ENCODE data around the gene HES6.
"Not testable (repeated sequence)": the region's sequence is repeated elsewhere in the genome, so short reads cannot be mapped to it uniquely, and the experiment has no call there.

HES6 gene

GRCh38 chr2:238282861-238283738 is 43.3 kb upstream of the HES6 start:
- 93 to 97% methylated on average over 14 to 16 of the region's 17 CpGs for WGBS, 2 experiments (ENCODE audit: insufficient coverage in 2 of 2)
- Histone ChIP-seq H3K4me1 (ENCODE audit: control insufficient read depth, insufficient read depth, low read length, poor library complexity, severe bottlenecking) (peaks cover 25% of the 10 kb centered on the region), H3K9me3 (ENCODE audit: control insufficient read depth, low read length) (no peaks in the 10 kb centered on the region), H3K36me3 (ENCODE audit: control insufficient read depth, insufficient read depth, low read length) (no peaks in the 10 kb centered on the region), H3K4me3 (ENCODE audit: extremely low read depth, insufficient read depth, low read length, poor library complexity, severe bottlenecking) (no peak overlapping the region), H3K27ac (ENCODE audit: low read depth, low read length, severe bottlenecking) (no peak overlapping the region)

DNA sequence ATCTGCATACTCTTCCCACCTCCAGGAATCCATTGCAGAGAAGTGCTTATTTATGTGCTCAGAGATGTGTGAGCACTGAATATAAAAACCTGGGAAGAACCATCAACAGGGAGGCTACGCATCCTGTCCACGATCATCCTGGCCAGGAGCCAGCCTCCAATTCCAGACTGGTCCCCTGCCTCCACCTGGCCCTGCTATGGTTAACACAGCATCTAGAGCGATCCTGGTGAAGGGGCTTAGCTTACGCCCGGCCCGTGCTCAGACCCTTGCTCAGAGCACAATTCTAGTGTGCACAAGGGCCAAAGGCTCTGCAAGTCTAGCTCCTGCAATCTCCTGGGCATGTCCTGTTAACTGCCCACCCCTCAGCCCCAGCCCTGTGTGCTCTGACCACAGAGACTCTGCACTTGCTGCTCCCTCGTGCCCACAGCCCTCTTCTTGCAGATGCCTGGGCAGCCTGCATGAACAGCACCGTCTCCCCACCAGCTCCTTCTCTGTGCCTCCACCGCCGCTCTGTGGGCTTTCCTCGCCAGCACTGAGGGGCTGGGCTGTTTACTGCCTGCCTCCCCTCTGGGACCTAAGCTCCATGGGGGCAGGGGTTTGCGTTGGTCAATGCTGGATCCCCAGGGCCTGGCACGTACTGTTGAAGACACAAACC is 42.1 kb upstream of the HES6 start:
- Histone ChIP-seq H3K36me3 (ENCODE audit: control insufficient read depth, insufficient read depth, low read length) (peaks cover 7% of the 10 kb centered on the region), H3K27ac (ENCODE audit: low read depth, low read length, severe bottlenecking) (no peak overlapping the region), H3K4me3 (ENCODE audit: extremely low read depth, insufficient read depth, low read length, poor library complexity, severe bottlenecking) (no peak overlapping the region), H3K9me3 (ENCODE audit: control insufficient read depth, low read length) (no peaks in the 10 kb centered on the region), H3K4me1 (ENCODE audit: control insufficient read depth, insufficient read depth, low read length, poor library complexity, severe bottlenecking) (peaks cover 20% of the 10 kb centered on the region)
- WGBS, 2 experiments (ENCODE audit: insufficient coverage in 2 of 2) = 90 to 97% methylated on average over 10 to 11 of the region's 13 CpGs

DNA sequence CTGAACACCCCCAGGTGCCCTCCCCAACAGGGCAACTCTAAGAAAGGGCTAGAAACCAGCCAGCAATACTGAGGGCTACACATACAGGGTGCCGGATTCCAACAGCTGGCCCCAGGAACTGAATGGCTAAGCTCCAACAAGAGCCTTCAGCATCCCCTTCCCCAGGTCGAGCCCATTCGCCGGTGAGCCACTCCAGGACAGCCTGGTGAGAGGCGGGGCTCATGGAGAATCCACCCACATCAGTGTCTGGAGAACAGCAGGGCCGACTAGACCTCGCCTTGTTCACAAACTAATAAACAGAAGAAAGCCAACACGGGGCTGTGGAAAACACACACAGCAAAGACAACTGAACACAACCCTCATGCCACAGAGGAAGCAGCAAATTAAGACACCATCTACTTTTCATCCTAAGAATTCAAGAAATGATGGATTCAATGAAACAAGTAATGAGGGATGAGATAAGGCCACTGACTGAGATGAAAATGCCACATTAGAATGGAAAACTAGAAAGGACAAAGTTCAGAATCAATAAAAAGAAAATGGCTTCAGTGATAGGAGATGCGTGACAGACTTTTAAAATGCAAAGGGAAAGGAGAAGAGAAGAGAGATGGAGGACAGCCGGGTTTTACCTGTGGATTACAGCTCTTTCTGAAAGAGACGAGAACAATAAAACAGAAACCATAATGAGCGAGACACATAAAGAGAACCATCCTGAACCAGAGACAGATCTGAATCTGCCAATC is 40.4 kb upstream of the HES6 start:
- peaks cover 3% of the 10 kb centered on the region for H3K4me1 ChIP-seq (ENCODE audit: control insufficient read depth, insufficient read depth, low read length, poor library complexity, severe bottlenecking)
- H3K27ac ChIP-seq (ENCODE audit: low read depth, low read length, severe bottlenecking) = no peak overlapping the region
- H3K36me3 ChIP-seq (ENCODE audit: control insufficient read depth, insufficient read depth, low read length) = peaks cover 22% of the 10 kb centered on the region
- WGBS, 2 experiments (ENCODE audit: insufficient coverage in 2 of 2) = 83 to 95% methylated on average over 6 to 12 of the region's 12 CpGs
- no peak overlapping the region for H3K4me3 ChIP-seq (ENCODE audit: extremely low read depth, insufficient read depth, low read length, poor library complexity, severe bottlenecking)
- no peaks in the 10 kb centered on the region for H3K9me3 ChIP-seq (ENCODE audit: control insufficient read depth, low read length)

DNA sequence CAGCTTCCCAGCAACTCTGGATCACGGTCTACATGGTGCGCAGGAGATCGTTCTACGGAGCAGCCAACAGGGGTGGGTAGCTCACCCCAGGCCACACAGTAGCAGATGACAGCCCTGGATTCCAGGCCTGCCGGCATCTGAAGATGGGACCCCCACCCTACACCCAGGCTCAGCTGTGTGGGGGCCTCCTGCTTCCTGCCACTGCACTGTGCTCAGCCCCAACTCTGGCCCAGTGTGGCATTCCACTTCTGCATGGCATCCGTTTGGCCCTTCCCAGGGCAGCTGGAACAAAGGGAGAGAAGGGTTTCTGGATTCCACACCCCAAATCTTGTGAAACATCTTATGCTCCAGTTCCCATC is 39.5 kb upstream of the HES6 start:
- Histone ChIP-seq H3K9me3 (ENCODE audit: control insufficient read depth, low read length) (no peaks in the 10 kb centered on the region), H3K4me3 (ENCODE audit: extremely low read depth, insufficient read depth, low read length, poor library complexity, severe bottlenecking) (no peak overlapping the region), H3K27ac (ENCODE audit: low read depth, low read length, severe bottlenecking) (no peak overlapping the region), H3K4me1 (ENCODE audit: control insufficient read depth, insufficient read depth, low read length, poor library complexity, severe bottlenecking) (no peaks in the 10 kb centered on the region), H3K36me3 (ENCODE audit: control insufficient read depth, insufficient read depth, low read length) (peaks cover 28% of the 10 kb centered on the region)
- 75 to 100% methylated on average over 3 to 5 of the region's 6 CpGs for WGBS, 2 experiments (ENCODE audit: insufficient coverage in 2 of 2)

- Histone ChIP-seq H3K36me3 (ENCODE audit: control insufficient read depth, insufficient read depth, low read length) (peaks cover 28% of the 10 kb centered on the region), H3K4me3 (ENCODE audit: extremely low read depth, insufficient read depth, low read length, poor library complexity, severe bottlenecking) (no peak overlapping the region), H3K27ac (ENCODE audit: low read depth, low read length, severe bottlenecking) (no peak overlapping the region), H3K4me1 (ENCODE audit: control insufficient read depth, insufficient read depth, low read length, poor library complexity, severe bottlenecking) (no peaks in the 10 kb centered on the region), H3K9me3 (ENCODE audit: control insufficient read depth, low read length) (no peaks in the 10 kb centered on the region)
- WGBS, 2 experiments (ENCODE audit: insufficient coverage in 2 of 2) = 88 to 91% methylated on average over 6 to 9 of the region's 9 CpGs
Observed at GRCh38 chr2:238278626-238279323, 38.9 kb upstream of the HES6 start.

- Histone ChIP-seq H3K4me3 (ENCODE audit: extremely low read depth, insufficient read depth, low read length, poor library complexity, severe bottlenecking) (no peak overlapping the region), H3K9me3 (ENCODE audit: control insufficient read depth, low read length) (no peaks in the 10 kb centered on the region), H3K36me3 (ENCODE audit: control insufficient read depth, insufficient read depth, low read length) (peaks cover 32% of the 10 kb centered on the region), H3K27ac (ENCODE audit: low read depth, low read length, severe bottlenecking) (no peak overlapping the region), H3K4me1 (ENCODE audit: control insufficient read depth, insufficient read depth, low read length, poor library complexity, severe bottlenecking) (no peaks in the 10 kb centered on the region)
- WGBS, 2 experiments (ENCODE audit: insufficient coverage in 2 of 2) = 79 to 83% methylated on average over 15 of the region's 15 CpGs
Observed at GRCh38 chr2:238277695-238278094, 37.9 kb upstream of the HES6 start.

GRCh38 chr2:238274152-238274865 is 34.5 kb upstream of the HES6 start:
- Histone ChIP-seq H3K4me1 (ENCODE audit: control insufficient read depth, insufficient read depth, low read length, poor library complexity, severe bottlenecking) (peaks cover 6% of the 10 kb centered on the region), H3K27ac (ENCODE audit: low read depth, low read length, severe bottlenecking) (no peak overlapping the region), H3K36me3 (ENCODE audit: control insufficient read depth, insufficient read depth, low read length) (peaks cover 34% of the 10 kb centered on the region), H3K9me3 (ENCODE audit: control insufficient read depth, low read length) (no peaks in the 10 kb centered on the region), H3K4me3 (ENCODE audit: extremely low read depth, insufficient read depth, low read length, poor library complexity, severe bottlenecking) (no peak overlapping the region)
- WGBS, 2 experiments (ENCODE audit: insufficient coverage in 2 of 2) = 92 to 97% methylated on average over 17 to 20 of the region's 20 CpGs

- not testable (repeated sequence) for H3K9me3 ChIP-seq (ENCODE audit: control insufficient read depth, low read length); H3K27ac ChIP-seq (ENCODE audit: low read depth, low read length, severe bottlenecking); H3K4me1 ChIP-seq (ENCODE audit: control insufficient read depth, insufficient read depth, low read length, poor library complexity, severe bottlenecking); H3K4me3 ChIP-seq (ENCODE audit: extremely low read depth, insufficient read depth, low read length, poor library complexity, severe bottlenecking)
- 90 to 96% methylated on average over 2 to 3 of the region's 10 CpGs for WGBS, 2 experiments (ENCODE audit: insufficient coverage in 2 of 2)
- H3K36me3 ChIP-seq (ENCODE audit: control insufficient read depth, insufficient read depth, low read length) = peaks cover 34% of the 10 kb centered on the region
Observed at GRCh38 chr2:238273433-238273832, 33.6 kb upstream of the HES6 start.

DNA sequence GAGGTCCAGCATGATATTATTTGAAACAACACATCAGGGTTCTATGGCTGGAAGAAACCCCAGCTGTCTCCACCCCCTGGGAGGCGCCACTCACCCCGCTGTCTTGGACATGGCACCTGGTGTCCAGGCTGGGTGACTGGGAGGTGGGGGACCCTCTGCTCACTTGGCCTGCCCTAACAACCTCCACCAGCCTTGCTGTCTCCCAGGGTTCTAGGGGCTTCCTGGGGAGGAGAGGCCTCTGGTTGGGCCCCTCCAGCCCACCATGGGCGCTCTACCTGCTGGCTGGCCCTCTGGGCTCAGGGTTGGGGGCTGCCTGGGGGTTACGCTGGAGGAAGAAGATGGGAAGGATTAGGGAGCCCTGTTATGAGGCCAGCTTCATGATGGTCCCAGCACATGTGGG is 32.3 kb upstream of the HES6 start:
- WGBS, 2 experiments (ENCODE audit: insufficient coverage in 2 of 2) = 93 to 100% methylated on average over 2 to 3 of the region's 4 CpGs
- H3K27ac ChIP-seq (ENCODE audit: low read depth, low read length, severe bottlenecking) = peak overlapping the region; percentile 3
- H3K36me3 ChIP-seq (ENCODE audit: control insufficient read depth, insufficient read depth, low read length) = peaks cover 35% of the 10 kb centered on the region
- H3K4me3 ChIP-seq (ENCODE audit: extremely low read depth, insufficient read depth, low read length, poor library complexity, severe bottlenecking) = no peak overlapping the region
- H3K4me1 ChIP-seq (ENCODE audit: control insufficient read depth, insufficient read depth, low read length, poor library complexity, severe bottlenecking) = peaks cover 6% of the 10 kb centered on the region
- H3K9me3 ChIP-seq (ENCODE audit: control insufficient read depth, low read length) = no peaks in the 10 kb centered on the region

- peaks cover 30% of the 10 kb centered on the region for H3K36me3 ChIP-seq (ENCODE audit: control insufficient read depth, insufficient read depth, low read length)
Observed at GRCh38 chr2:238271686-238272085, 31.8 kb upstream of the HES6 start.

More at GRCh38 chr2:238271686-238272085, 31.8 kb upstream of the HES6 start:
- not testable (repeated sequence) for H3K4me1 ChIP-seq (ENCODE audit: control insufficient read depth, insufficient read depth, low read length, poor library complexity, severe bottlenecking); H3K9me3 ChIP-seq (ENCODE audit: control insufficient read depth, low read length); H3K4me3 ChIP-seq (ENCODE audit: extremely low read depth, insufficient read depth, low read length, poor library complexity, severe bottlenecking)
- peak overlapping the region; percentile 33 for H3K27ac ChIP-seq (ENCODE audit: low read depth, low read length, severe bottlenecking)
- WGBS, 2 experiments (ENCODE audit: insufficient coverage in 2 of 2) = 93 to 94% methylated on average over 3 of the region's 8 CpGs
